ENCODE data around the gene CD3E.
"Not testable (repeated sequence)": the region's sequence is repeated elsewhere in the genome, so short reads cannot be mapped to it uniquely, and the experiment has no call there.

The CD3E gene

DNA sequence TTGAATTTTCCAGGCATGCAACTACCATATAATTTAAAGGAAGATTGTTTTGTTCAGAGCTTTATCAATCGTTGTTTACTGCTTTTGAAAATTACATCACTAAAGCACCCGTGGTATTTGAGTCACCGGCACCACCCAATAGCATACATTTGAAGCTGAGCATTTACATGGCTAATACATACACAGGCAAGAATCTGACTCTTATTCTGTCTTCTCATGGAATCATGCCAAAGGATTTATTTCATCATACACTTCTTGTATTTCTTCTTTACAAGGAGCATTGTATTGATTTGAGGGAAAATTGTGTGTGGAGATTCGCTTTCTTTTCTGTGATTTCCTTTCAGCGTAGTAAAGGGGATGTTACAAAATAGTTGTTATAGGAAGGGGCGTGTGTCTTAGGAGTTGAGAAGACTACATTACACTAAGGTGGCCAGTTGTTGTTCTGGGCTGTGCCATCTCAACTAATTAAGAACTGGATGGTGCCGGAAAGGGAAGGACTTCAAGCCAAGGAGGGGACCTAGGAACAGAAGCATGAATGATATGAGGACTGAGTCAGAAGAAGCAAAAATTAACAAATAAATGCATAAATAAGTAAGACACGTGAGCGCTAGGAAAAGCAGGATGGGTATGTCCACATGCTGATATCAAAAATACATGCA is 12.9 kb upstream of the CD3E start:
- no peak for DNase-seq

DNA sequence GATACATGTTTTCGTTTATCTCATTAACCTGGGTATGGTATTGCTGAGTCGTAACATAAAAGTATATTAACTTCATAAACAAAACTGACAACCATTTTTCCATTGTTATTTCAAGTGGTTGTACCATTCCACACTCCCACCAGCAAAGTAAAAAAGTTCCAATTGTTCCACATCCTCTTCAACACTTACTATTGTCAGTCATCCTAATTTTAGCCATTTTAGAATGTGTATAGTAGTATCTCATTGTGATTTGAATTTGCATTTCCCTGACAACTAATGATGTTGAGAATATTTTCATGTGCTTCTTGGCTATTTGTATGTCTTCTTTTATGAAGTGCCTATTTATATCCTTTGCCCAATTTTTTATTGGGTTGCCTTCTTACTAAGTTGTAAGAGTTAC is 10.5 kb upstream of the CD3E start:
- DNase-seq = no peak

DNA sequence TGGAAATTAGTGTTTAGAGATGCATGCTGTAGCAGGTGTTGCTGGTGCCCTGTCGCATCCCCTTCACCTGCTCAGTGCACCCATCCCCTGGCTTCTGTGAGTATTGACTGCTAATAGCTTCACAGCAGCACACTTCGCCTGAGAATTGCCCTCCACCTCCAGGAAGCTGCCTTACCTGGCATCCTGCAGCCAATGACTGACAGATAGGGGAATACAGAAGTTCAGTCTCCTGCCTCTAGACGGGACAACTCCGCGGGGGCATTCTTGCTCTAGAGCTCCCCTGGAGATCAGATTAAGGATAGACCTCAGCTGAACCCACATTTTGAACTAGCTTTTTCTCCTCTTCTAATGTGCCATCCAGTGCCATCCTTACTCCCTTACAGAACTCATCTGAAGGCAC is 9.3 kb upstream of the CD3E start:
- DNase-seq = no peak

DNA sequence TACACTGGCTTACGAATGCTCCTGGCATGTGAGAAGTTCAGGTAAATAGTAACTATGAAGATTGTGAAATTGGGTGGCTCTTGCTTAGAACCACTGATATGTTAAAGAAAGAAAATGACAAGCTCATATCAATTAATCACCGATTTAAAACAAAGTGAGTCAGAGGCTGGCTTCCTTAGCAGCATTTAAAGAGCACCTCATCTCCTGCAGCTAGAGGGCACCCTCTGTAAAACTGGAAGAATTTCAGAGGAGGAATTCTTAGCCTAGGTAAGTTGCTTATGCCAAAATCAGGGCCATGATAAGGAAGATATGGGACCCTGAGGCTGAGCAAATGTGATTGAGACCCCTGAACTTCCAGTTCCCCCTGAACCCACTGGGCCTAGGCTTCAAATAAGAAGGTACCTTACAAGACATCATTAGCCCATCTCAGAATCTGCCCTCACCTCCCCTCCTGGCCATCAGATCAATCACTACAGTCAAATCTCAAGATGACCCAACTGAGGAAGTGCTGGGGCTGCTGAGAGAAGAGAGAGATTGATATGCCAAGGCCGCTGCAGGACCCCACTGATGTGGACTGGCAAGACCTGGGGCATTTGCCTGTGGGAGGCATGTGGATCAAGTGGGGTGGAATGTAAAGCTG is 8.6 kb upstream of the CD3E start:
- DNase-seq = no peak

DNA sequence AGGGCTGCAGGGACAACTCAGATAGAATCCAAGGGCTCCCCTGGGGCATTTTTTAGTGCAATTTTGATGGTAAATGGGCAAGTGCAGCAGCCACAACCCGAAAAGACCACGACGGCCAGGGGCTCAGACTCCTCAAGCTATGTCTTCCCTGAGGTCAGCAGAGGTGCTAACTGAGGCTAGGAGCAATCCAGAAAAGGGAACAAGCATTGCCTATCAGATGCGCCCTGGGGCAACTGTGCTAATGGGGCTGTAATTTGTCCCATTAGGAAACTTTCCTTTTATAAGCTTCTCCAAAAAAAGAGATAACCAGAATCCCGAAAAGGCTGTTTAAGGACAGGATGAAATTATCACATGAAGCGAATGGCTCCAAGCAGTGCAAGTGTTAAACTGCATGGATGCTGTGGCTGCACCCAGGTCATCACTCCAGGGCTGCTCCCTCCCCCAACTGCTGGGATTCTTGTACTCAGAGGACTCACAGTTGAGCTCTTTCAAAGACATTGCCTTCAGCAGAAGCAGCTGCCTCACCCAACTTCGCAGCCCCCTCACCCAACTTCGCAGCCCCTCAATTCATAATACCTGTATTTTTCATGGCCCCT is 2.8 kb upstream of the CD3E start:
- no peak for DNase-seq

DNA sequence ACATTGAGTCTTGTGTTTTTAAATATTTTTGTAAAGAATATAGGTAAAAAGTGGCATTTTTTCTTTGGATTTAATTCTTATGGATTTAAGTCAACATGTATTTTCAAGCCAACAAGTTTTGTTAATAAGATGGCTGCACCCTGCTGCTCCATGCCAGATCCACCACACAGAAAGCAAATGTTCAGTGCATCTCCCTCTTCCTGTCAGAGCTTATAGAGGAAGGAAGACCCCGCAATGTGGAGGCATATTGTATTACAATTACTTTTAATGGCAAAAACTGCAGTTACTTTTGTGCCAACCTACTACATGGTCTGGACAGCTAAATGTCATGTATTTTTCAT is 333 bp upstream of the CD3E start:
- no peak for DNase-seq

DNA sequence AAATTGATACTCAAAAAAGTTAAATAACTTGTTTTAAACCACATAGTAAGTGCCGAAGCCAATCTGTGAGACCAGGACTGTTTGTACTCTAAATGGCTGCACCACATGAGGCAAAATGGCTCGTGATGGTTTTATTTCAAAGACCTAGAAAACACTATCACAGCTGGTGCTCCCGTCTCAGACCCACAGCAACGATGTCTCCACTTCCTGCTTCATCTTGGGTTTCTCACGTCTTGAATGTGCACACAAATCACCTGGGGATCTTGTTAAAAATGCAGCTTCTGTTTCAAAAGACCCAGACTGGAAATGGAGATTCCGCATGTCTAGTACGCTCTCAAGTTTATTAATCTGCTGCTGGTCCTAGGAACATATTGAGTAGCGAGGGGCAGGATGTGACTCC is 1.2 kb downstream of the CD3E start:
- DNase-seq = no peak

DNA sequence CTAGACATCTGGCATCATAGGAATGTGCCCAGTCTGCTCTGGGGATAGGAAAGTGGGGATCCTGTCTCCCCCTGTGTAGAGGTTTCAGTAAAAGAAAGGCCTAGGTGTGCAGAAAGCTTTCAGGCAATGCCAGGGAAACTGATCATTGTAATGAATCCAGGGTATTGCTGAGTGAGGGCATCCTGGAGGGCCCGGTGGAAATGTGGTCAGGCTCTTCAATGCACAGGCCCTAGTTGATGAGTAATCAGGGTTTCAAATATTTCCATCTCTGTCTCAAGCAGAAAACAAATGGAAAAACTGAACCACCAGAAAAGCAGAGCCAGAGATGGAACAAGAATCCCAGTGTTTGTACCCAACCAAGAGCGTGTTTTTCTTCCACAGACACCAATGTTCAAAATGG is 2.0 kb downstream of the CD3E start:
- DNase-seq = no peak

DNA sequence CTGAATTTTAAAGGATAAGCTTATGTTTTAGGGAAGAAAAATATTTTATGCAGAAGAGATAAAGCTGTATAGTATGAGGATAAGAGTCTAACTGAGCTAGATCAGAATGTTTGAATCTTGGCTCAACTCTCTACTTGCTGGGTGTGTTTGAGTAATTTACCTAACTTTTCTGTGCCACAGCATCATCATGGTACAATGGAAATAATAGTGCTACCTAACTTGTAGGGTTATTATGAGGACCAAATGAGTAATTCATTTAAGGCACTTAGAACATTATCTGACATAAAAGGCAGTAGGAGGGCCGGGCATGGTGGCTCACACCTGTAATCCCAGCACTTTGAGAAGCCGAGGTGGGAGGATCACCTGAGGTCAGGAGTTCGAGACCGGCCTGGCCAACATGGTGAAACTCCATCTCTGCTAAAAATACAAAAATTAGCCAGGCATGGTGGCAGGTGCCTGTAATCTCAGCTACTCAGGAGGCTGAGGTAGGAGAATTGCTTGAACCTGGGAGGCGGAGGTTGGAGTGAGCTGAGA is 4.5 kb downstream of the CD3E start:
- not testable (repeated sequence) for DNase-seq

DNA sequence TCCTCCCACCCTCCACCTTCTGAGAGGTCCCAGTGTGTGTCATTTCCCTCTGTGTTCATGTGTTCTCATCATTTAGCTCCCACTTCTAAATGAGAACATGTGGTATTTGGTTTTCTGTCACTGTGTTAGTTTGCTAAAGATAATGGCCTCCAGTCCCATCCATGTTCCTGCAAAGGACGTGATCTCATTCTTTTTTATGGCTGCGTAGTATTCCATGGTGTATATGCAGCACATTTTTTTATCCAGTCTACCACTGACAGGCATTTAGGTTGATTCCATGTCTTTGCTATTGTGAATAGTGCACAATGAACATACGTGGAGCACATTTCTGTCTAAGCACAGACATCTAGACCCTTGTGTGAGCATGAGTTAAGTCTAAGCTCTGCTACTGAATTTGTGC is 5.7 kb downstream of the CD3E start:
- no peak for DNase-seq

DNA sequence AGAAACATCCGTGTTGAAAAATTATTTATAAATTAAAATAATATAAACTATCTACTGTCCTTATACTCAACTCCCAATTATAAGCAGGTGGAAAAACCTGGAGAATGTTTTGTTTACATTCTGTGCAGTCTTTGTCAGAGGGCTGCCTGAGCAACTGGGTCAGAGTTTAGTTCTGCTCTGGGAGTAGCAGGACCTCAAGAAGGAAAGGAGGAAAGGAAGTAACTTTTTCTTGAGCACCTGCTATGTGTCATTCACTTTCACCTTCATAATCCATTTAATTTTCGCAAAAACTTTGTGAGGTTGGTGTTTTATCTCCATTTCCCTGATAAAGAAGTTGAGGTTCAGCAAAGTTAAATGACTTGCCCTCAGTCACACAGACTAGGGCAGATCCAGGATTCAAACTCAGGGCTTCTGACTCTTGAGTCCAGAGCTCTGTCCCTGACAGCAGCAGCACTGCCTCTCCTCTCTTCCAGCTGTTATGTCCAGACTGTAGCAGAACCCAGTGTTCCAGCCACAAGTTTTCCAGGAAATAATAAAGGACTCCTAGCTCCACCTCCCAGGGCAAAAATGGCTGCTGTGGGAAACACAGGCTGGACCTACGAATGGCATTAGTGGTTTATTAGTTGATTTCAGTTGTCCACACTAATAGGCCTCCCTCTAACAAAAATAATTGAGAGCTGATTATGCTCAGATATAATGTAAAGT is 6.4 kb downstream of the CD3E start:
- no peak for DNase-seq

DNA sequence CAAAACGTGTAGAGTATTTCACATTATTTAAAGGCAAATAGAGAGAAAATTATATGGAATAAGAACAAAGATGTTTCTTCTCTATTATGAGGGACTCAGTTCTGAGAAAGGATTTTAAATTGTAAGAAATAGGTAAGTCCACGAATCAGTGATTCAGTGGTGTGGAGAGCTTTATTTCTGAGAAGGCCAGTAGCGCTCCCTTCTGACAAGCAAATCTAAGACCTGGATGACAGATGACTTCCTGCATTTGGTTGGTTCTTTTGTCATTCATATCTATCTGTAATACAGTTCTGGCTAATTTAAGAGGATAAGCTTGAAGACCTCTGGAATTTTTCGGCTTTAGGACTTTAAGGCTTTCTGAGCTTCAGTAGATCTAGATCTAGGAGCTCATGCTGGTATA is 7.0 kb downstream of the CD3E start:
- DNase-seq = no peak

DNA sequence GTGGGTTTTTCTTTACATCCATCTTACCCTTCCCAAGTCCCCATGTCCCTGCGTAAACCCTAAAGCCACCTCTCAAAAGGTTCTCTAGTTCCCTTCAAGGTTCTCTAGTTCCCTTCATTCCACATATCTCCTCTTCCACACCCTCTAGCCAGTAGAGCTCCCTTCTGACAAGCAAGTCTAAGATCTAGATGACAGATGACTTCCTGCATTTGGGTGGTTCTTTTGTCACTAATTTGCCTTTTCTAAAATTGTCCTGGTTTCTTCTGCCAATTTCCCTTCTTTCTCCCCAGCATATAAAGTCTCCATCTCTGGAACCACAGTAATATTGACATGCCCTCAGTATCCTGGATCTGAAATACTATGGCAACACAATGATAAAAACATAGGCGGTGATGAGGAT is 7.8 kb downstream of the CD3E start:
- DNase-seq = no peak

DNA sequence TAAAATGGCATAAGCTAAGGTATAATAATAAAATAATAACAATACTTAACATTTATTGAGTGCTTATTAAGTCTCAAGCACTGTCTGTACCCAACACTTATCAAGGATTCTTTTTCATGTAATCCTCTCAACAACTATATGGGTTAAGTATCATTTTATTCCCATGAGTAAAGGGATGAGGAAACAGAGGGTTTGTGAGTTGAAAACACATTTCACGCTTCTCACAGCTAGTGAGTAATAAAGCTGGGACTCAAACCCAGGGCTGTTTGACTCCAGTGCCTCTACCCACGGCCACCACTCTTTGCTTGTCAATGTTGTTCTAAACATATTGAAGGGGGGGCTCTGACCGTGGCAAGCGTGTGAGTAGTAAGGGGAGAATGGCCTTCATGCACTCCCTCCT is 8.7 kb downstream of the CD3E start:
- no peak for DNase-seq

DNA sequence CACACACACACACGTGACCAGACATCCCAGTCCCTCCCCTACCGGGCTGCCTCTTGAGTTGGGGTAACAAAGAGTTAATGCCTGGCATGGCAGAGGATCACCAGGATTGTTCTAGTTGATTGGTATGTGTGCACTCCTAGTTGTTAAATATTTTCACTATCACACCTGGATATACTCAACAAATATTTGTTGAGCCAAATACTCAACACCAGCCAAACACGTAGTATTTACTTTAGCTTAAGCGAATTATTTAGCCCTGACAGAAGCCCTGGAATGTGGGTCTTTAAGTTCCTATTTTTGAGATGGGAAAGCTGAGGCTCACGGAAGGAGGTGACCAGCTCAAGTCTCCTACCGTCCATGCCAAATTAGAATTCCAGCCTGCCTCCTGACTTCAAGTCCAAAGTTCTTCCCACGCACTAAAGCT is 10.5 kb downstream of the CD3E start:
- DNase-seq = no peak

DNA sequence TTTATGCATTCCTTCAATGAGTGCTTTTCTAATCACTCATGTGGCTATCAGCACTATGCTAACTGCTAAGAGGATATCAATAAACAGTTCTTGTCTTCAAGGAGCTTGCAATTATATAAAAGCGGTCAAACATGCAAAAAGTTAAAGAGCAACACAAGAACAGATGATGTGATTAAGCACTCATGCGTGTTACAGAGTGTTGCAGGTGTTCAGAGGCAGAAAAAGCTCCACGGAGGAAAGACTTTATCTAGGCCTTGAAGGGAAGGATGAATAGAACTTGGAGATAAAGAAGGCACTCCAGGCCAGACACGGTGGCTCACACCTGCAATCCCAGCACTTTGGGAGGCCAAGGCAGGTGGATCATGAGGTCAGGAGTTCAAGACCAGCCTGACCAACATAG is 13.6 kb downstream of the CD3E start:
- DNase-seq = no peak

DNA sequence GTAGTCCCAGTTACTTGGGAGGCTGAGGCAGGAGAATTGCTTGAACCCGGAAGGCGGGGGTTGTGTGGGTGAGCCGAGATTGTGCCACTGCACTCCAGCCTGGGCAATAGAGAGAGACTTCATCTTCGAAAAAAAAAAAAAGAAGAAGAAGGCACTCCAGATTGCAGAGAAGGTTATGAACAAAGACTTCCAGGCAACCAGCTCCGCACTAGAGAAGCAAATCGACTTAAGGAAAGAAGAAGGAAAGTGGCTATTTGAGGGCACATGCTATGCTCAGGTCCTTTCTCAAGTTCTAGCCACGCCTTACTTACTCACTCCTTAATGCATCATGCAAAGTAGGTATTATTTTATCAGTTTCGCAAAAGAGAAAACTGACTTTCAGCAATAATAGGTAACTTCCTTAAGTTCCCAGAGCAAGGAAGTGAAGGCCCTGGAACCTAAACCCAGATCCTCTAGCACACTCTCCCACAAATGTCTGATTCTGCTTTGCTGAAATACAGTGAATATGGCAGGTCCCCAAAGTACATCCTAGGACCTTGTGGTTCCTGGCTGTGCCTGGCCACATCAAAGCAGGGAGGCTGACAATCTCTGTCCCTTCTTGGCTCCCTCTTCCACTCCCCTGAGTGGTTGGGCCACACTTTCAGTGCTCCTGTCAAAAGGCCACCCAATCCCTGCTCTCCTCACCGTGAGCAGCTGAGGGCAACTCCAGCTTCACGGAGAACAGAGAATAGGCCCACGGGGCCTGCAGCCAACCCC is 14.2 kb downstream of the CD3E start:
- DNase-seq = no peak

DNA sequence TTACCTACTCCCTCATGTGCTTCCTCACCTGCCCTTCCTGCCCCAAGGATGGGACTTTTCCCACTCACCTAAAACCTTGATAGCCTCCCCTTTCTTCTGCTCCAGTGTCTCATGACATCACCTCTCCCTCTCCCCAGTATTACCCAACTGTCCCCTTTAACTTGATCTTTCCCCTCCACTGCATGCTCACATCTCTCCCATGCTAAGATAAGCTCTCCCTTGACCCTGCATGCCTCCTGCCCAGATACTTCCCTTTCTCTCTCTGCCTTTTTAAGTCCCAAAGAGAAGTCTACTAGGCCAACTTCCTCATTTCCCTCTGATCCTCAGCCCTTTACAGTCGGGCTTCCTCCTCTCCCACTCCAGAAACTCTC is 14.8 kb downstream of the CD3E start:
- no peak for DNase-seq

DNA sequence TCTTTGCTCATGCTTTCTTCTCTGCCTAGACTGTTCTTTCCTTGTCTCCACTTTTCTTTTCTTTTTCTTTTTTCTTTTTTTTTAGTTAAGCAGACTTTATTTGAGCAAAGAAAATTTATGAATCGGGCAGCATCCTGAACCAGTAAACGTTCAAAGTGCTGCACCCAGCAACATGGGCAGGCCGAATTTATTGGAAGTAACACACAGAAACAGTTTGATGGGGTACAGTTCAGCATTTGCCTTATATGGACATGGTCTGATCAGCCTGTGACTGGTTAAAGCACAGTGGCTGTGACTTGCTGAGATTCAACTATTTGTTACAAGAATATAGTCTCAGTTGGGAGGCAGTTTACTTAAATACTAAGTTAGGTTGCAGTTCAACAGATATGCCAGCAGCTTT is 16.0 kb downstream of the CD3E start:
- no peak for DNase-seq

DNA sequence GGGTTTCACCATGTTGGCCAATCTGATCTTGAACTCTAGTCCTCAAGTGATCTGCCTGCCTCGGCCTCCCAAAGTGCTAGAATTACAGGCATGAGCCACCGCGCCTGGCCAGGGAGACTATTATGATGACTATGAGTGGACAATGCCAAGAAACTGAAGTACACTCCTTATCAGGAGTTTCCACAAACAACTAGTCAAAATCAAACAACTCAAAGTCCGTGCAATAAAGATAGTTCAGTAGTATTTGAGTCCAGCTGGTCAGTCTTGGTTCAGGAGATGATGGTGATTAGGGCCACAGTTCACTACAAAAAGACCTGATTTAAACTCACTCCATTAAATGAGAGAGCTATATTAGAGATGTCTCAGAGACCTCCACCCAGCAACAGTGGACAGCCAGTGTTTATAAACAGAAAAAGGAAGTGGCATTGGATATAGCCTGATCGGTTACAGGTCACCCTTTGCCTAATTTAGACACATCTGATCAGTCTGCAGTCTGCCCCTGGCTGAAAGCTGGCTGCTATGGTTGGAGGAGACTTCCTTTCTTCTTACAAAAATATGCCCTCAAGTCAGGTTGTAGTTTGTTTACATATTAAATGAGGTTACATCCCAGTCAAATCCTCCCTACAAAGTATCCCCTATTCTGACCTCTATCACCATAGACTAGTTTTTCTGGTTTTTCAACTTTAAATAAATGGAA is 17.0 kb downstream of the CD3E start:
- DNase-seq = no peak

DNA sequence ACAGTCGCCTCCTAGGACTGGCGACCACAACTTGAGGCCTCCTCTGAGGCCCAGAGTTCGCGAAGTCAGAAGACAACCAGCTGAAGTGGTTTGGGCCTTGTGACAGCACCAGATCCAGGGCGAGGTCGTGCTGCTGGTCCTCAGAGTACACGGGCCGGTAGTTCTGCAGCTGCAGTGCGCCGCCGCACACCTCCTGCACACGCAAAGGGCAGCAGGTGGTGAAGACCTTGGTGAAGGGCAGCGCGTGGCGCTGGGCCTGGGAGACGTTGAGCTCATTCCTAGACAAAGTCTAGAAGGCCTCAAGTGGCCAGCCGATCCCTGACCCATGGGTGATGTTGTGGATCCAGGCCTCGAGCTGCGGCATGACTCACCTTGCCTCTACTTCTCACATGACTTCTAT is 18.2 kb downstream of the CD3E start:
- no peak for DNase-seq

DNA sequence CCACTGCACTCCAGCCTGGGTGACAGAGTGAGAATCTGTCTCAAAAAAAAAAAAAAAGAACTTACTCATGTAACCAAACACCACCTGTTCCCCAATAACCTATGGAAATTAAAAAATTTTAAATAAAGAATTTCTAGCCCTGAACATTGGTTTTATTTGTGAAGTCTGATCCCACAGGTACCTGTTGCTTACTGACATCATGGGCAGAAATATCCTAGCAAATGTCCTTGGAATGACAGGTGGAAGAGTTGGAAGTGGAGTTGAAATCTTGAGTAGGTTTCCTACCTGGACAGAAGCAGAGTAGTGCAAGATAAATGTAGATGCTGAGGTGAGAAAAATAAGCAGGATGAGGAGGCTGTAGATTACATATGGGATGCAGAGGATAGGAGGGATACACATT is 20.8 kb downstream of the CD3E start:
- no peak for DNase-seq

DNA sequence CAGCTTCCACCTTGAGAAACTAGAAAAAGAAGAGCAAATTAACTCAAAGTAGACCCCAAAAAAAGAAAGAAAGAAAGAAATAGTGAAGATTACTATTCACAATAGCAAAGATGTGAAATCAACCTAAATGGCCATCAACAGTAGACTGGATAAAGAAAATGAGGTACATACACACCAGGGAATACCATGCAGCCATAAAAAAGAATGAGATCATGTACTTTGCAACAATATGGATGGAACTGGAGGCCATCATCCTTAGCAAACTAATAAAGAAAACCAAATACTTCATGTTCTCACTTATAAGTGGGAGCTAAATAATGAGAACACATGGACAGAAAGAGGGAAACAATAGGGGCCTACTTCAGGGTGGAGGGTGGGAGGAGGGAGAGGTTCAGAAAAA is 24.2 kb downstream of the CD3E start:
- no peak for DNase-seq

Measured in DMS153 (cell line).